ENCODE results near the gene COL5A3.
"Not testable (repeated sequence)": the region's sequence is repeated elsewhere in the genome, so short reads cannot be mapped to it uniquely, and the experiment has no call there.

COL5A3 gene

GRCh38 chr19:9932835-9933234, 77.5 kb downstream of the COL5A3 start:
- no peak overlapping the region for H3K4me3 ChIP-seq (ENCODE audit: low read length)
- no peak for TF ChIP-seq CTCF (conservative IDR thresholded peaks at IDR 0.05; ENCODE audit: low read depth, low read length)
- no peak for DNase-seq (ENCODE audit: low read depth)

- TF ChIP-seq CTCF (conservative IDR thresholded peaks at IDR 0.05; ENCODE audit: low read depth, low read length): no peak
- H3K4me3 ChIP-seq (ENCODE audit: low read length): no peak overlapping the region
- DNase-seq (ENCODE audit: low read depth): no peak
These were observed 78.7 kb downstream of the COL5A3 start for GRCh38 chr19:9931629-9932028.

DNA sequence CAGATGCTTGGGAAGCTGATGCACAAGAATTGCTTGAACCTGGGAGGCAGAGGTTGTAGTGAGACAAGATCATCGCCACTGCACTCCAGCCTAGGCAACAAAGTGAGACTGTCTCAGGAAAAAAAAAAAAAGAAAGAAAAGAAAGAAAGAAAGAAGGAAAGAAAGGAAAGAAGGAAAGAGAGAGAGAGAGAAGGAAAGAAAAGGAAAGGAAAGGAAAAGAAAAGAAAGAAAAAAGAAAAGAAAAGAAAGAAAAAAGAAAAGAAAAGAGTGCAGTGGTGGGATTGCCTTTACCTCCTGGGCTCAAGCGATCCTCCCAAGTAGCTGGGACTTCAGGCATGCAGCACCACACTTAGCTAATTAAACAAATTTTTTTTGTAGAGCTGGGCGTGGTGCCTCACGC, 86.9 kb downstream of the COL5A3 start:
- DNase-seq (ENCODE audit: low read depth): no peak
- no peak overlapping the region for H3K4me3 ChIP-seq (ENCODE audit: low read length)
- TF ChIP-seq CTCF (conservative IDR thresholded peaks at IDR 0.05; ENCODE audit: low read depth, low read length): no peak

- not testable (repeated sequence) for DNase-seq (ENCODE audit: low read depth)
These were observed 87.4 kb downstream of the COL5A3 start for GRCh38 chr19:9922782-9923379.

GRCh38 chr19:9917321-9917720, 93.0 kb downstream of the COL5A3 start:
- no peak overlapping the region for H3K4me3 ChIP-seq (ENCODE audit: low read length)
- no peak for TF ChIP-seq CTCF (conservative IDR thresholded peaks at IDR 0.05; ENCODE audit: low read depth, low read length)
- no peak for DNase-seq (ENCODE audit: low read depth)

More at GRCh38 chr19:9922782-9923379, 87.4 kb downstream of the COL5A3 start:
- not testable (repeated sequence) for H3K4me3 ChIP-seq (ENCODE audit: low read length)

DNA sequence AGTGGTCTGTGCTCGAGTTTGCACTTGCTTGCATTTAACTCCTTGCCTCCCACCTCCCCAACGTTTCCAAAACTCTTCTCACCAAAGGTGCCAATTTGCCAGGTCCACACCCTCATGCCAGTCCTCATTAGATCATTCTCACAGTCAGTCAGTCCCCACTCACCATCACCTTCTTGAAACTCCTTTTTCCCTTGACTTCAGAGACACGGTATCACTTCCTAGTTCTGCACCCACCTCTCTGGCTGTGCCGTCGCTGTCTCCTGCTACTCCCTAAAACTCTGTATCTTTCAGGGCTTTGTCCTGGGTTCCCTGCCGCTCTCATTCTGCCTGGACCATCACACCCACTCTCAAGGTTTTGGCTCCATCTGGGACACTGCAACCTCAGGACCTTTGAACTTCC, 93.6 kb downstream of the COL5A3 start:
- no peak overlapping the region for H3K4me3 ChIP-seq (ENCODE audit: low read length)
- no peak for TF ChIP-seq CTCF (conservative IDR thresholded peaks at IDR 0.05; ENCODE audit: low read depth, low read length)
- no peak for DNase-seq (ENCODE audit: low read depth)

- DNase-seq (ENCODE audit: low read depth): peak; percentile 26
- H3K4me3 ChIP-seq (ENCODE audit: low read length): peak overlapping the region; percentile 42
- TF ChIP-seq CTCF (conservative IDR thresholded peaks at IDR 0.05; ENCODE audit: low read depth, low read length): peak; percentile 56
These were observed 95.7 kb downstream of the COL5A3 start for GRCh38 chr19:9914315-9915207.

Data from retinal pigment epithelial cell (primary cell).